Colon (tissue), 2 donors: ENCODE measurements around the gene TNFRSF13B.
"Not testable (repeated sequence)": the region's sequence is repeated elsewhere in the genome, so short reads cannot be mapped to it uniquely, and the experiment has no call there.

Source experiments
- FAIRE-seq: peaks from 2 replicates; lab custom pipeline; 2012; peaks lifted over from hg19 to GRCh38; lab: Jason Lieb, UNC
- donor health status: control.
- donor health status: control.

The TNFRSF13B gene

GRCh38 chr17:16925461-16926060 is 46.4 kb downstream of the TNFRSF13B start:
- FAIRE-seq, result no peak

DNA sequence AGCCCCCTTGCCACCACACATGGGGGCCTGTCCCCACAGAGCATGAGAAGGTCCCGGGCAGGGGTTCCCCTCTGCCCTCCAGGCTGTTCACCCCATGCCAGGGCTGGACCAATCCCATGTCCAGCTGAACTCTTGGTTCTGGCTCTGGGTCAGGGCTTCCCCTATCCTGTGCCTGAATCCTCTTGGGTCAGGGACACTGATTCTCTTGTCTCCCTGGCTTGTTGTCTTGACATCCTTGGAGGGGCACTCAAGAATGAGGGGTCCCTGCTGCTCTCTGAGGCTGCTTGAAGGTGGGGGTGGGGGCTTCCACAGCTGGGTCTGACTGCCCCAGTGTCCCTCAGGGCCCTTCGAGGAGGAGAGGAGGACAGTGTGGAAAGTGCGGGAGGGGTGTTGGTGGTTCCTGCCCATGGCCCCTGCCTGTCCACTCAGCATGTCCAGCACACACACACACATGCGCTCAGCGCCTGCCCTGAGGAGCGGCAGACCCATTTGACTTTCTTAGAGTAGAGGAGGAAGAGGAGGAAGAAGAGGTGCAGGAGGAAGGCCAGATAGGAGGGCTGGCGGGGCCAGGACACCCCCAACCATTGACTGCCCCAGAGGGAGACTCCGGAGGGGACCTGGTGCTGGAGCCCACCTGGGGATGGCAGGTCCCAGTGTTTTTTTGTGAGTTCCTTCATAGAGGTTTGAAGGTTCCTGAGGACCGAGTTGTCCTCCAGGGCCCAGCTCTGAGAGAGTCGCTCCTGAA is 47.0 kb downstream of the TNFRSF13B start:
- FAIRE-seq, result no peak

- no peak for FAIRE-seq
These were observed 47.8 kb downstream of the TNFRSF13B start for GRCh38 chr17:16923904-16924695.

GRCh38 chr17:16923097-16923903 is 48.6 kb downstream of the TNFRSF13B start:
- no peak for FAIRE-seq

DNA sequence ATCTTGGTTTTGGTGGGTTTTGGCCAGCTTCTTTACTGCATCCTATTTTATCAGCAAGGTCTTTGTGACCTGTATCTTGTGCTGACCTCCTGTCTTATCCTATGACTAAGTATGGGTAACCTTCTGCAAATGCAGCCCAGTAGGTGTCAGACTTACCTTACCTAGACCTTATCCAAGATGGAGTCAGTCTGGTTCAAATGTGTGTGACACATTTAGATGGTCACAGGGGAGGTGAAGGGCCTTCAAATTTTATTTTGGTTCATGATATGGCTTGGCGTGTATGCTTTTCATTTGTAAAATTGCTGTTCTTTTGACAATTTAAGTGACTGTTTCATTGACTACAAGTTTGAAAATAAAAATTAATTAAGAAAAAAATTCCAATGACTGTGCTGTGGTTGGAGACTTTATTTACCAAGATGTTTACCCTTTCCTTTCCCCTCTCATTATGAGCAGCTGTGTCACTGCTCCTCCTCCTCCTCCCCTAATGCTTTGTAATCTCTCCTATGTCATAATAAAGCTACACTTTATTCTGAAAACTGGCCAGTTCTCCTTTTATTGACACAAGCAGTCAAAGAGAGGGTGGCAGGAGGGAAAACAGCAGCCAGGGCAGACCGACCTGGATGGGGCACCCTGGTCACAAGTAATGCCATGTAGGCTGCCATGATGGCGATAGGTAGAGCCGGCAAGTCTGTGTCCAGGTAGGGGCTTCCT is 49.4 kb downstream of the TNFRSF13B start:
- no peak for FAIRE-seq

DNA sequence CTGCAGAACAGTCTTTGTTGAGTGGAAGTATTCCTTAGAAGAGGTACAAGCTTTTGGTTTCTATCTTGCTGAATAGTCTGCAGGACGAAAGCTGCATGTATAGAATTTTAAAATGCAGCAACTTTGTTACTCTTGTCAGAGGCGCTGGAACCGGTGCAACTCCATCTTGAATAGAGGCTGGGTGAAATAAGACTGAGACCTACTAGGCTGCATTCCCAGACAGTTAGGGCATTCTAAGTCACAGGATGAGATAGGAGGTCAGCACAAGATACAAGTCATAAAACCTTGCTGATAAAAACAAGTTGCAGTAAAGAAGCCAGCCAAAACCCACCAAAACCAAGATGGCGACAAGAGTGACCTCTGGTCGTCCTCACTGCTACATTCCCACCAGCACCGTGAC is 50.5 kb downstream of the TNFRSF13B start:
- FAIRE-seq, result not testable (repeated sequence)

DNA sequence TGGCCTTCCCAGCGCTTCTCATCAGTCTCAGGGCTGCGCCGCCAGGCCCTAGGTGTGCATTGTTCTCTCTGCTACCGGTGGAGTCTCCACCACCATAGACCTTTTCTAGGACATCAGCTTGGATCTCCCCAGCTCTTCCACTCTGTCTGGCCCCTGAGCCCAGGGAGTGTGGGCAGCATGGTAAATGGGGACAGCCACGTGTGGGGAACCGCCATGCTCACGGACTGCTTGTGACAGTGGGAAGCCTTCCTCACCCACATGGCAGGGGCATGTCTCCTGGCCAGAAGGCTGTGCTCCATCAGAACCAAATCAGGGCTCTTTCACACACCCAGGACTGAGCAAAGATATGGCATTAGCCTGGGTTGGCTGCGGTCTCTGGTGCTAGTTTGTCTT is 51.3 kb downstream of the TNFRSF13B start:
- FAIRE-seq, result no peak

- no peak for FAIRE-seq
These were observed 52.0 kb downstream of the TNFRSF13B start for GRCh38 chr17:16919663-16920627.

DNA sequence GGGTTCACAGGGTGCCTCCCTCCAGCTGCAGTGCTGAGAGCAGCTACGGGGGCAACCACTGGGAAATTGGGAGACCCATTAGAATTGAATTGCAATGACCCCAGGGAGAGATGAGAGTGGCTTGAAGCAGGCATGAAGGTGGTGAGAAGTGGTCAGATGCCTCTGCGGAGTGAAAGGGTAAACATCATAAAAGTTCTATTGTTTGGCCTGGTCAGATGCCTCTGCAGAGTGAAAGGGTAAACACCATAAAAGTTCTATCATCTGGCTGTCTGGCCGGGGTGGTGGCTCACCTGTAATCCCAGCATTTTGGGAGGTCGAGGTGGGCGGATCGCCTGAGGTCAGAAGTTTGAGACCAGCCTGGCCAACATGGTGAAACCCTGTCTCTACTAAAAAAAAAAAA is 53.5 kb downstream of the TNFRSF13B start:
- FAIRE-seq, result no peak

- FAIRE-seq, result no peak
These were observed 54.1 kb downstream of the TNFRSF13B start for GRCh38 chr17:16917671-16918394.

DNA sequence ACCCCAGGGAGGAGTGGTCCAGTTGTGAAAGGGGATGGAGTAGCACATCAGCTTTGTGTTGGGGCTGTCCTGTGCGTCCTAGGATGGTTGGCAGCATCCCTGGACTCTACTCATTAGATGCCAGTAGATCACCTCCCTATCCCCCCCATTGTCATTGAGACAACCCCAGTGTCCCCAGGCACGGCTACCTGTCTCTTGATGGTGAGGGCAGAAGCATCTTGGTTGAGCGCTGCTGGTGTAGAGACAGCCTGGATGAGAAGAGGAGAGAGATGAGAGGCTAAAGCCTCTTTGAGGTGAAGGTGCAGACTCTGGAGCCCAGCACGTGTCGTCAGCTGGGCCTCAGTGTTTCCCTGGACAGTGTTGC is 55.4 kb downstream of the TNFRSF13B start:
- FAIRE-seq, result no peak

- FAIRE-seq, result no peak
These were observed 56.0 kb downstream of the TNFRSF13B start for GRCh38 chr17:16915752-16916556.

- no peak for FAIRE-seq
These were observed 58.5 kb downstream of the TNFRSF13B start for GRCh38 chr17:16913463-16913862.

DNA sequence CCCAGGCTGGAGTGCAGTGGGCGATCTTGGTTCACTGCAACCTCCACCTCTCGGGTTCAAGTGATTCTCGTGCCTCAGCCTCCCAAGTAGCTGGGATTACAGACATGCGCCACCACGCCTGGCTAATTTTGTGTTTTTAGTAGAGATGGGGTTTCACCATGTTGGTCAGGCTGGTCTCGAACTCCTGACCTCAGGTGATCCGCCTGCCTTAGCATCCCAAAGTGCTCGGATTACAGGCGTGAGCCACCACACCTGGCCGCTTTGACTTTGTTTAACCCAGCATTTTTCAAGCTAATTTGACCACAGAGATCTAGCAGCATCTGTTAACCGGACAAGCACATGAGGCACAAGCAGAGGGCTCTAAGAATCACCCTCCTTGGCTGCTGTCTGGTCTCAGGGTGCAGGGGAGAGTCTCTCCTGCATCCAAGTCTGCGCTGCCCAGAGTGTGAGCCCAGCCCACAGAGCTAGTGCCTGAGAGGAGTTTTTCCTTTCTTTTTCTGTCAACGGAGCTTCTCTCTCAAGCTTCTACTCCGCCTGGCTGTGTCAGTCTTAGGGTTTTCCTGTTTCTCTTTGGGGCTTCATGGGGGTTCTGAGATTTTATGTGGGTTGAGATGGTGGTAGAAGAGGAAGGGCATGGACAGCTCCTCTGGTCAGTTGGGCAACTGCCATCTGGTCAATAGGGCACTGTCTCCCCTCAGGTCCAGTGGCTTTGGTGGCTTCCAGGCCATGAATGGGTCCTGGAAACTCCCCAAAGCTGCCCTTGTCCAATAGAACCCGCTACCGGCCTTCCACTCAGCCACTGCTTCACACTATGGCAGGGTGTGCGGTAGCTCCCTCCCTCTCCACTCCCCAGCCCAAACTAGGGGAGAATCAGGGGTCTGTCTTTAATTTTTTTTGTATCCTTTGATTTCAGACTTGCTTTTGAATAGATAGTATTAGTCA is 59.6 kb downstream of the TNFRSF13B start:
- no peak for FAIRE-seq

DNA sequence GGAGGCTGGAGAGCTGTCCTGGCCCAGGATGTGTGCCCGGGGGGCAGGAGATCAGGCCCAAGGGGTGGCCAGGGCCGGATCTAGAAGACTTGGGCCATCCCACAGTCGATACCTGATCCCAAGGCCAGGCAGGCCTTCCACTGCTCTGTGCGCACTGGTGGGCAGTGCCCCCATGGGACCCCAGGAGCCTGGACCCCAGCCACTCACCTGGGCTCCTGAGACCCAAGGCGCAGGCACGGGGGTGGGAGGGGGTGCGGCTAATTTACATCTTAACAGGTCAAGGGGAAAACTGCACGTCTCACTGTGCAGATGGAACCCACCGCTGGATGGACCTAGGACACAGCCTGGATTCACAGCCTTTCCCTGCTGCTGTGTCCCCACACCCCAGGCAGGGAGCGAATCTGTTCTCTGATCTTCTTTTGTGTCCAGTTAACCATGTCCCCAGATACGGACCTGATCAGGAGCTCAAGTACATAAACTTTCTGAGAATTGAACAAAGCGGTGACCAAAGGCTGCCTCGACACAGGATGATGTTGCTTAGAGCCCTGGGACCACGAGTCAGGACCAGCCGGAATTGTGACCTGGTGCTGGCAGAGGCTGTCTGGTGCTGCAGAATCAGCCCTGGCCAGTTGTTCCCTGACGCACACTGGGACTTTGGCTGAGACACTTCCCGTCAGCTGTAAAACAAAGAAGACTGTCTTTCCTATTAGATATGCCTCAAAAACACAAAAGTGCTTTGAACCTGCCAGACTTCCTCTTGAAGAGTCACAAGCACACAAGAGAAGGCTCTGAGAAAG is 60.6 kb downstream of the TNFRSF13B start:
- no peak for FAIRE-seq

DNA sequence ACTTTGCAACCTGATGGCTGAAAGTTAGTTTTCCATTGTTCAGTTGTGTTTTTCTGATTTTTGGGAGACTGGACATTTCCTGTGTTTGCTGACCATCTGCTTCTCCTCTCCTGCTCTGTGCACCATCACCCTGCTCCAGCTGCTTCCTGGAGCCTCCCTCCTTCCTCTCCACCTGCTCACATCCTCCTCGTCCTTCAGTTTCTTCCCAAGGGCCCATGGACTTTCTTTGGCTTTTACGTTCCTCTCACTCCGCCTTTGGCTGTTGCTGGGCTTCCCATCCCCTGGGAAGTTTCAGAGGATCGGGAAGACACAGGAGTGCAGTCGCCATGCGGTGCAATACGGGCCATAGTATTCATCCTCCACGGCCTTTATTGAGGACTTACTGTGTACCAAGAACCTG is 61.6 kb downstream of the TNFRSF13B start:
- no peak for FAIRE-seq
